Melanocyte of skin (primary cell): ENCODE measurements around the gene SH3BP5L. TPM values are rescaled to one million over a fixed set of nuclear protein-coding genes. Genes with fewer than 3 reads are reported as not detected.

Source experiments
- small RNA-seq, 2 donors: library from RNA; depleted of rRNA; stranded (forward); fragments of <200 nt; gene quantifications; one replicate each; pipeline ENCODE3, GENCODE V24; 2012
- total RNA-seq, 2 donors: library from RNA; depleted of rRNA; stranded (reverse); fragments of >200 nt; gene quantifications; 2 replicates each; pipeline ENCODE4 v1.2.3, GENCODE V29; 2012

The SH3BP5L gene
- total RNA-seq = 10 to 100 TPM; 17.6 to 21.7 TPM

GRCh38 chr1:248825909-248826760 lies at the start of gene SH3BP5L:
Gene SH3BP5L (minus strand): TSS chr1:248825915. CDS start chr1:248824935, 980 bp downstream.

DNA sequence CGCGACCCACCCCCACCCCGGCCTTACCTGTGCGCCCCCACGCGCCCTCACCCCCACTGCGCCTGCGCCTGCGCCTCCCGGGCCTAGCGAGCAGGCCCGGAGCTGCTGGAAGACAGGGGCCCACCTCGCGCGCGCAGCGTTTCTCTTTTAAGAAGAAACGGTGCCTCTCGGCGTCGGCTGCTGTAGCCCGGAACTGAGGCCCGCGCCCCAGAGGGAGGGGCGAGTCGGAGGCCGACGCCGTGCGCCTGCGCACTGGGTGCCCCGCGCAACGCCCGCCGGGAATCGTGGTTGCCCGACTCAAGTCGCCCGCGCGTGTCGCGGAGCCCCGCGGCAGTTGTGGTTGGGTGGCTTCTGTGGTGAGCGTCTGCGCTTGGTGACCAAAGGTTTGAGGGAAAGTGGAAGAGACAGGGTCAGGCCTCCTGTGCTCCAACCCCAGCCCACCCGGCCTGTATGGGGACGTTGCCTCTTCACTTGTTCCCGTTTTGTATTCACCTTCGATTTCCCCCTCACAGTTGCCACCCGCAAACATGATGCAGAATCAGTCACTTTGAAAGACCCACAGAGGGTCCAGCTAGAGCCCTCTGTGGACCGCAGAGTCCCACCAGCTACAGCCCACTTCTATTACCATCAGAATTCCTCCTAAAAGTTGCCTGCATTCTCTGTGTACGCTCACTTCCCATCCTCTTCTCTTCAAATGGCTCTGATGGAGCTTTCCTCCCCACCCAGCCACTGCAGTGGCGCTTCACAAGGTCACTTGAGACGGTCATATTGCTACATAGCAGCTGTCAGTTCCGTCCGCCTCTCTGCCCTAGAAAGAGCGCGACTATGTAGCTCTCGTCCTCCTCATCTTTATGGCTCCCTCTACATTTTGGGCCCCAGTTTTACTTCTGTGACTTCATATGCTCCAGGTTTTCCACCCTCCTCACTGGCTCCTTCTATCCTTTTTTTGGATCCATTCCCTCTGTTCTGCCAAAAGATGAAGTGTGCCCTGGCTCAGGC lies 33.5 kb upstream of the SH3BP5L start, which contains the start of gene ZNF692:
TSS of gene ZNF692 (minus strand) at position 195 of the 999 bp plus-strand sequence. CDS start 776 bp downstream, outside the sequence.

DNA sequence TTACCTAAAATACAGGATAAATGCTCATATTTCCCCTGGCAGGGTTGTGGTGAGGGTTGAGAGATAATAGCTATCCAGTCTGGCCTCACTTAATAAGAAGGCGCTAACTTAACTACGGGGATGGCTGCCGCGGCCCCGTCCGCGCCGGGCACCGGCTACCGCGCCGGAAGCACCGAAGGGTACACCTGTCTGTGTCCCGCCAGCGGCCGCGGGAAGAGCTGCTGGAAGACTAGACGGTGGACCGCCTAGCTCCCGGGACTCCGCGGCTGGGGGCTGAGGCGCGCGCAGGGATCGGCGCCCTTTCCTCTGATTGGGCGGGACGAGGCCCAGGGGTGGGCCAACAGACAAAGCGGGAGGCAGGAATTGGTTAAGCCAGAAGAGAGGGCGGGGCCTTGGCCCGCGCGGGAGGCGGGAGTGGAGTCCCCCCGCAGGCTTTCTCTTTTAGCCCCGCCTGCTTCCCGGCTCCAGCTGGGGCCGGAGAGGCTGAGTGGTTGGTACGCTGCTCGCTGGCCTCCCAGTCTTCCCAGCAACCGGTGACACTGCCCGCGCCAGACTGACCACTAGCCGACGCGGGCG lies 12.2 kb upstream of the SH3BP5L start, which contains the start of gene ZNF672:
TSS of gene ZNF672 (plus strand) at position 444 of the 576 bp plus-strand sequence. CDS start 9,051 bp downstream, outside the sequence.

Small RNAs within 50 kb of the gene (small RNA-seq; reads per million reads assigned to genes)
- 0 reads per million in 2 donors for gene MIR3124

Other genes starting within 250 kb of the SH3BP5L start
- gene OR2T10, start 228.2 kb downstream of the SH3BP5L start, total RNA-seq = not detected
- gene OR2T11, start 190.8 kb downstream of the SH3BP5L start, total RNA-seq = not detected
- gene OR2T35, start 180.6 kb downstream of the SH3BP5L start, total RNA-seq = not detected
- gene OR2T27, start 170.4 kb downstream of the SH3BP5L start, total RNA-seq = not detected
- not detected for gene OR14I1, start 123.1 kb downstream of the SH3BP5L start, total RNA-seq
- under 1 TPM; 0.33 to 0.34 TPM for gene LYPD8, start 70.2 kb downstream of the SH3BP5L start, total RNA-seq
- gene ZNF672, start 12.3 kb upstream of the SH3BP5L start, total RNA-seq = 10 to 100 TPM; 22.0 to 23.3 TPM
- gene ZNF692, start 33.2 kb upstream of the SH3BP5L start, total RNA-seq = 10 to 100 TPM; 19.0 to 24.1 TPM
- 1 to 10 TPM; 4.7 to 4.8 TPM for gene PGBD2, start 80.3 kb upstream of the SH3BP5L start, total RNA-seq